H1 (cell line): Measurements from ENCODE around the gene MDFIC. TPM values are rescaled to one million over a fixed set of nuclear protein-coding genes. Genes with fewer than 3 reads are reported as not detected.
A peak's percentile ranks its signal among the peaks of the same experiment; 100 is the strongest.

ENCODE experiments used
- CTCF ChIA-PET: fragments of 300-600 bp; sonication (Branson Sonifier 250); formaldehyde crosslinking; loops from one replicate; lab custom pipeline; 2021; ENCODE audit not compliant: partially characterized antibody; lab: Charles Lee
- POLR2A ChIA-PET: fragments of 300-600 bp; sonication (Branson Sonifier 250); formaldehyde crosslinking; loops from one replicate; lab custom pipeline; 2021; ENCODE audit warnings: inconsistent platforms; ENCODE audit not compliant: partially characterized antibody; lab: Charles Lee
- DNase-seq, 2 experiments: peaks; one replicate each; pipeline versions ENCODE4 v3.0.0 to v3.0.0-alpha.2; 2010 to 2022; ENCODE audit warnings: low spot score in 2 of 2, low read depth in 1 of 2, mixed read lengths in 1 of 2
- FAIRE-seq: peaks from 2 replicates; lab custom pipeline; 2011; peaks lifted over from hg19 to GRCh38; lab: Jason Lieb, UNC
- H2AFZ ChIP-seq: 2 replicates; pipeline ENCODE4 v1.8.1; 2012; ENCODE audit warnings: low read length, inconsistent platforms
- H2AK5ac ChIP-seq: 2 replicates; pipeline ENCODE4 v1.6.1; 2013; ENCODE audit warnings: low read depth, low read length
- H2BK120ac ChIP-seq: replicated peaks from 2 replicates; pipeline ENCODE3; 2013; ENCODE audit warnings: low read depth, low read length, inconsistent platforms
- H2BK12ac ChIP-seq: 2 replicates; pipeline ENCODE4 v1.6.1; 2013; ENCODE audit warnings: low read depth, low read length
- H2BK15ac ChIP-seq: 2 replicates; pipeline ENCODE4 v1.6.1; 2013; ENCODE audit warnings: low read length
- H2BK20ac ChIP-seq: 2 replicates; pipeline ENCODE4 v1.6.1; 2013; ENCODE audit warnings: low read length
- H2BK5ac ChIP-seq: 2 replicates; pipeline ENCODE4 v1.6.1; 2013; ENCODE audit warnings: low read depth, low read length
- H3K14ac ChIP-seq: 2 replicates; pipeline ENCODE4 v1.6.1; 2013; ENCODE audit warnings: inconsistent platforms; ENCODE audit not compliant: insufficient read length
- H3K18ac ChIP-seq: 2 replicates; pipeline ENCODE4 v1.6.1; 2013; ENCODE audit warnings: low read length; ENCODE audit errors: extremely low read depth
- H3K23ac ChIP-seq: 2 replicates; pipeline ENCODE4 v1.6.1; 2013; ENCODE audit warnings: inconsistent platforms; ENCODE audit not compliant: insufficient read length
- H3K23me2 ChIP-seq: 2 replicates; pipeline ENCODE4 v1.6.1; 2013; ENCODE audit warnings: low read depth, low read length
- H3K27ac ChIP-seq: 2 replicates; pipeline ENCODE4 v1.6.1; 2011; ENCODE audit warnings: low read depth, low read length, inconsistent platforms
- H3K27me3 ChIP-seq, 4 experiments: replicated peaks in 1 of 4; 1 replicate in 1 of 4; 2 replicates in 3 of 4; pipeline versions ENCODE4 v1.6.1 to v1.8.1; 2011 to 2013; ENCODE audit warnings: low read length in 3 of 4, mild to moderate bottlenecking in 3 of 4, inconsistent platforms in 2 of 4, mixed read lengths in 2 of 4, moderate library complexity in 1 of 4; ENCODE audit not compliant: control insufficient read depth in 3 of 4, insufficient read depth in 3 of 4; ENCODE audit errors: extremely low read depth in 1 of 4
- H3K36me3 ChIP-seq, 4 experiments: 2 replicates each; pipeline versions ENCODE4 v1.6.1 to v1.8.1; 2011 to 2013; ENCODE audit warnings: mild to moderate bottlenecking in 4 of 4, low read length in 3 of 4, moderate library complexity in 2 of 4, control low read depth in 1 of 4, inconsistent platforms in 1 of 4; ENCODE audit not compliant: insufficient read depth in 4 of 4, control insufficient read depth in 2 of 4
- H3K4ac ChIP-seq: replicated peaks from 2 replicates; pipeline ENCODE3; 2013; ENCODE audit warnings: low read length, low read depth, mixed read lengths, inconsistent platforms; ENCODE audit not compliant: insufficient read length
- H3K4me1 ChIP-seq, 4 experiments: replicated peaks in 1 of 4; 1 replicate in 1 of 4; 2 replicates in 3 of 4; pipeline versions ENCODE4 v1.6.1 to v1.8.1; 2011 to 2013; ENCODE audit warnings: low read length in 3 of 4, inconsistent platforms in 2 of 4, mixed read lengths in 1 of 4; ENCODE audit not compliant: insufficient read depth in 4 of 4, control insufficient read depth in 3 of 4
- H3K4me2 ChIP-seq, 2 experiments: 2 replicates each; pipeline versions ENCODE4 v1.6.1 to v1.8.1; 2011 to 2013; ENCODE audit warnings: low read depth in 2 of 2, low read length in 2 of 2, control low read depth in 1 of 2, inconsistent platforms in 1 of 2, mild to moderate bottlenecking in 1 of 2; ENCODE audit not compliant: insufficient read depth in 1 of 2
- H3K4me3 ChIP-seq, 4 experiments: fragments of 200-600, 300-600 bp in 1 of 4; sonication (generic), shearing (Covaris generic), sonication (Bioruptor Twin) in 1 of 4; 2 replicates each; pipeline versions ENCODE4 v1.5.1 to v1.8.1; 2011 to 2016; ENCODE audit warnings: low read length in 4 of 4, low read depth in 3 of 4, control low read depth in 2 of 4, inconsistent platforms in 2 of 4, mild to moderate bottlenecking in 2 of 4, mixed read lengths in 1 of 4, moderate library complexity in 1 of 4; ENCODE audit not compliant: insufficient read depth in 2 of 4; ENCODE audit errors: extremely low read depth in 1 of 4
- H3K56ac ChIP-seq: replicated peaks from 2 replicates; pipeline ENCODE3; 2013; ENCODE audit warnings: low read depth, mild to moderate bottlenecking, mixed read lengths, low read length, inconsistent platforms; ENCODE audit not compliant: insufficient read length
- H3K79me1 ChIP-seq: 2 replicates; pipeline ENCODE4 v1.6.1; 2013; ENCODE audit warnings: low read depth, low read length, control low read depth
- H3K79me2 ChIP-seq, 2 experiments: 2 replicates each; pipeline versions ENCODE4 v1.6.1 to v1.8.1; 2012 to 2013; ENCODE audit warnings: low read length in 2 of 2, mild to moderate bottlenecking in 2 of 2, inconsistent platforms in 1 of 2; ENCODE audit not compliant: insufficient read depth in 2 of 2, control insufficient read depth in 1 of 2
- H3K9ac ChIP-seq, 4 experiments: replicated peaks in 1 of 4; 1 replicate in 1 of 4; 2 replicates in 3 of 4; pipeline versions ENCODE4 v1.6.1 to v1.8.1; 2011 to 2013; ENCODE audit warnings: low read depth in 3 of 4, low read length in 3 of 4, control low read depth in 2 of 4, mild to moderate bottlenecking in 2 of 4, moderate library complexity in 2 of 4, inconsistent platforms in 1 of 4; ENCODE audit errors: extremely low read depth in 1 of 4
- H3K9me3 ChIP-seq, 2 experiments: 2 replicates each; pipeline versions ENCODE4 v1.6.1 to v1.8.1; 2012 to 2013; ENCODE audit warnings: mild to moderate bottlenecking in 2 of 2, moderate library complexity in 2 of 2, control low read depth in 1 of 2, inconsistent platforms in 1 of 2, low read depth in 1 of 2, low read length in 1 of 2, mixed read lengths in 1 of 2; ENCODE audit not compliant: insufficient read depth in 2 of 2
- H4K20me1 ChIP-seq, 2 experiments: replicated peaks in 1 of 2; 2 replicates each; pipeline versions ENCODE3 to v1.8.1; 2011 to 2013; ENCODE audit warnings: inconsistent platforms in 2 of 2, low read length in 2 of 2, mild to moderate bottlenecking in 1 of 2; ENCODE audit not compliant: insufficient read depth in 2 of 2, control insufficient read depth in 1 of 2
- H4K5ac ChIP-seq: 2 replicates; pipeline ENCODE4 v1.6.1; 2013; ENCODE audit warnings: low read length, low read depth, mixed read lengths, inconsistent platforms; ENCODE audit not compliant: insufficient read length
- H4K8ac ChIP-seq: 2 replicates; pipeline ENCODE4 v1.8.0; 2013; ENCODE audit warnings: mild to moderate bottlenecking, moderate library complexity, low read length, inconsistent platforms; ENCODE audit not compliant: insufficient read depth; ENCODE audit errors: extremely low read depth
- H4K91ac ChIP-seq: replicated peaks from 2 replicates; pipeline ENCODE3; 2013; ENCODE audit warnings: low read length, mixed read lengths, inconsistent platforms; ENCODE audit not compliant: insufficient read length
- CHD1 ChIP-seq: IDR thresholded peaks from 2 replicates; pipeline ENCODE4 v1.6.1; 2012; ENCODE audit warnings: low read depth, low read length, improper control_type of control experiment
- GTF2F1 ChIP-seq: IDR thresholded peaks from 2 replicates; pipeline ENCODE4 v1.6.1; 2012; ENCODE audit warnings: low read depth, low read length, improper control_type of control experiment, borderline replicate concordance
- HDAC6 ChIP-seq: IDR thresholded peaks from one replicate; pipeline ENCODE4 v1.7.1; 2012; ENCODE audit warnings: low read depth, mild to moderate bottlenecking, inconsistent platforms, low read length, moderate library complexity
- KDM1A ChIP-seq: fragments of 200-600, 300-600 bp; sonication (generic); IDR thresholded peaks from 2 replicates; pipeline ENCODE4 v1.7.1; 2016; ENCODE audit warnings: mild to moderate bottlenecking, low read length, borderline replicate concordance
- MAX ChIP-seq: IDR thresholded peaks from 2 replicates; pipeline ENCODE4 v1.6.1; 2012; ENCODE audit warnings: inconsistent platforms
- NANOG ChIP-seq: IDR thresholded peaks from 2 replicates; pipeline ENCODE4 v1.6.1; 2011; ENCODE audit warnings: low read length, low read depth, mild to moderate bottlenecking, inconsistent platforms; ENCODE audit not compliant: insufficient read depth, poor library complexity, severe bottlenecking
- RAD21 ChIP-seq, 2 experiments: IDR thresholded peaks in 1 of 2; conservative IDR thresholded peaks in 1 of 2; 2 replicates each; pipeline ENCODE4 v1.6.1; 2011; ENCODE audit warnings: low read depth in 2 of 2, low read length in 2 of 2, improper control_type of control experiment in 1 of 2, inconsistent platforms in 1 of 2, mild to moderate bottlenecking in 1 of 2, moderate library complexity in 1 of 2
- RNF2 ChIP-seq: fragments of 200-900, 300-1000 bp; sonication (generic); IDR thresholded peaks from 2 replicates; pipeline ENCODE4 v1.7.1; 2016; ENCODE audit warnings: borderline replicate concordance, low read depth, mild to moderate bottlenecking, antibody characterized with exemption, low read length; ENCODE audit not compliant: poor library complexity, severe bottlenecking; ENCODE audit errors: missing control alignments
- TEAD4 ChIP-seq: IDR thresholded peaks from 2 replicates; pipeline ENCODE4 v1.6.1; 2012; ENCODE audit warnings: low read depth, low read length, inconsistent platforms, mixed read lengths
- WGBS, 2 experiments: shearing (Covaris generic) in 1 of 2; methylation state at CpG; one replicate each; pipeline versions ENCODE4 v1.1.6 to v1.1.7; 2013 to 2015; ENCODE audit warnings: low lambda C conversion rate in 2 of 2, mixed read lengths in 2 of 2, inconsistent platforms in 1 of 2, low coverage in 1 of 2, missing lambda C conversion rate in 1 of 2; ENCODE audit not compliant: insufficient replicate concordance in 2 of 2, insufficient coverage in 1 of 2, insufficient read length in 1 of 2; ENCODE audit errors: extremely low coverage in 1 of 2, missing lambda C conversion rate in 1 of 2; 5-methylcytosine and 5-hydroxymethylcytosine counted together
- polyA plus RNA-seq, 7 experiments: library from polyadenylated mRNA; depleted of rRNA in 3 of 7; stranded (reverse) in 5 of 7; unstranded in 2 of 7; fragments of >200 nt in 5 of 7; fragments of 200-250 nt in 2 of 7; gene quantifications; 1 replicate in 5 of 7; 2 replicates in 1 of 7; 4 replicates in 1 of 7; pipeline versions ENCODE4 v1.2.1 to v1.2.3, GENCODE V29; 2011 to 2013; ENCODE audit warnings: missing spikeins in 2 of 7, mixed read lengths in 2 of 7
- total RNA-seq: library from RNA; stranded (reverse); fragmentation: NEBNext Ultra II Directional; extraction: Animal tissue kit (Norgen Biotek cat#: 25700); gene quantifications from 2 replicates; pipeline ENCODE4 v1.2.1, GENCODE V29; 2021
- TF ChIP-seq, protein P1 (sequence below): IDR thresholded peaks from 2 replicates; pipeline ENCODE4 v1.6.1; 2011; ENCODE audit warnings: low read length, improper control_type of control experiment

The MDFIC gene
- total and polyA plus RNA-seq, 2 of the 8 experiments (the other 6 are each of a cell fraction or from before 2014, with no cell fraction given) = 2.3 to 11.4 TPM

DNA sequence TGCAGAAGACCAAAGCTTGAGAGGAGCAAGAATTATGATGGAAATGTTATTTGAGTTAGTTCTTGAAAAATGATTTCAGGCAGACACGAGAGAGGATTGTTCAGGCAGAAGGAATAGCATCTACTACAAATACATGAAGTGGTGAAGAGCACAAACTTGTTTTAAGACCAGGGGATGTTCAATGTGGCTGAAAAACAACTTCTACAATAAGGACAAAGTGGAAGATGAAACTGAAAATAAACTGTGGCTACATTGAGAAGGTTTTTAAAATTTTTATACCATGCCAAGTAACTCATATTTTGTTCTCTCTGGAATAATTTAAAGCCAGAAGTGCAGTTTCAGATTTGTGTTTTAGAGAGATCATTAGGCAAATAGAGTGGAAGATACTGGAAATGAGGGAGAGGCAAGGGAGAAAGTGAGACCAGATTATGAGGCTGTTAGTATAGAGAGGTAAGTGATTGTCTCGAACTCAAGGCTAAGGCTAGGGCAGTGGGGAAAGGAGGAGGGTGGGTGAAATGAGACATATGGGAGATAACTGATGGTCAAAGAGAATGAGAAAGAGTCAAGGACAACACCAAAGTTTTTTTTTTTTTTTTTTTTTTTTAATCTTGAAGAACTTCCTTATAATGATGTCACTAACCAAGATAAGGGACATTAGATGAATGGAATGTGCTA lies 115.4 kb downstream of the MDFIC start:
- H2AFZ ChIP-seq = no peak overlapping the region
- no peak overlapping the region for H2BK120ac ChIP-seq
- no peak for DNase-seq
- H3K4me3 ChIP-seq = no peak overlapping the region
- no peak overlapping the region for H3K56ac ChIP-seq
- H3K18ac ChIP-seq = no peak overlapping the region
- no peaks in the 10 kb centered on the region for H4K20me1 ChIP-seq
- H3K79me2 ChIP-seq = no peaks in the 10 kb centered on the region
- TF ChIP-seq GTF2F1 (no peak), KDM1A (no peak), CHD1 (no peak), MAX (no peak), HDAC6 (no peak), NANOG (no peak), RNF2 (no peak), RAD21 (IDR thresholded peaks at IDR 0.05 in 1 of 2, conservative IDR thresholded peaks at IDR 0.05 in 1 of 2; ENCODE audit: low read depth in 2 of 2, low read length in 2 of 2) (no peak), TEAD4 (no peak)
- TF ChIP-seq, protein P1, sequence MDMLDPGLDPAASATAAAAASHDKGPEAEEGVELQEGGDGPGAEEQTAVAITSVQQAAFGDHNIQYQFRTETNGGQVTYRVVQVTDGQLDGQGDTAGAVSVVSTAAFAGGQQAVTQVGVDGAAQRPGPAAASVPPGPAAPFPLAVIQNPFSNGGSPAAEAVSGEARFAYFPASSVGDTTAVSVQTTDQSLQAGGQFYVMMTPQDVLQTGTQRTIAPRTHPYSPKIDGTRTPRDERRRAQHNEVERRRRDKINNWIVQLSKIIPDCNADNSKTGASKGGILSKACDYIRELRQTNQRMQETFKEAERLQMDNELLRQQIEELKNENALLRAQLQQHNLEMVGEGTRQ = no peak
- TF ChIP-seq, all 59 proteins: peak for 0
- H3K36me3 ChIP-seq = no peaks in the 10 kb centered on the region
- H2AK5ac ChIP-seq = no peak overlapping the region
- no peak overlapping the region for H2BK15ac ChIP-seq
- no peak overlapping the region for H4K8ac ChIP-seq
- H2BK12ac ChIP-seq = no peak overlapping the region
- no peak overlapping the region for H3K14ac ChIP-seq
- POLR2A ChIA-PET = no interaction called here
- no peaks in the 10 kb centered on the region for H3K27me3 ChIP-seq
- H2BK5ac ChIP-seq = no peak overlapping the region
- H3K4me1 ChIP-seq = peaks cover 0 to 3% (median 1%) of the 10 kb centered on the region in 4 experiments; a peak in 3 of 7 replicates
- no peak overlapping the region for H4K91ac ChIP-seq
- FAIRE-seq = peak; percentile 19
- no peaks in the 10 kb centered on the region for H3K79me1 ChIP-seq
- no peaks in the 10 kb centered on the region for H3K23me2 ChIP-seq
- H3K4ac ChIP-seq = no peak overlapping the region
- 95% methylated on average over 2 of the region's 2 CpGs; no CpG with 5 or more reads in 1 of the 2 experiments for WGBS, 2 experiments
- CTCF ChIA-PET = interaction anchor here (0.9 kb wide), 1 partner anchor 643 kb away, joined by 3 read pairs; no protein-coding TSS in a partner anchor
- H3K9me3 ChIP-seq = no peaks in the 10 kb centered on the region
- no peak overlapping the region for H3K23ac ChIP-seq
- H2BK20ac ChIP-seq = no peak overlapping the region
- H3K27ac ChIP-seq = no peak overlapping the region
- H4K5ac ChIP-seq = no peak overlapping the region
- no peak overlapping the region for H3K4me2 ChIP-seq
- H3K9ac ChIP-seq = no peak overlapping the region
